GM12878 (cell line): Measurements from ENCODE around the gene BICC1. TPM values are rescaled to one million over a fixed set of nuclear protein-coding genes. Genes with fewer than 3 reads are reported as not detected.

ENCODE experiments used
- ATAC-seq: fragments of 200-7000 bp; cut with Tn5 transposase; 3 replicates; pipeline ENCODE4 v1.9.1; 2020; ENCODE audit warnings: mild to moderate bottlenecking, moderate library complexity
- BruUV-seq: library from RNA; stranded (reverse); fragments of 400-500 nt; replicated peaks from 2 replicates; lab custom pipeline; 2021; lab: Mats Ljungman, UMichigan
- CTCF ChIA-PET: fragments of 300-600 bp; sonication (Branson Sonifier 250); formaldehyde crosslinking; extraction: SDS; loops from one replicate; lab custom pipeline; 2021; ENCODE audit warnings: inconsistent platforms; lab: Yijun Ruan, JAX
- POLR2A ChIA-PET: fragments of 350-600 bp; formaldehyde crosslinking; extraction: SDS; loops from one replicate; lab custom pipeline; 2021; ENCODE audit warnings: inconsistent platforms; lab: Charles Lee
- RAD21 ChIA-PET: fragments of 300-600 bp; sonication (Branson Sonifier 250); formaldehyde crosslinking; loops from one replicate; lab custom pipeline; 2023; ENCODE audit warnings: antibody characterized with exemption; ENCODE audit not compliant: unreplicated experiment; lab: Charles Lee
- SMC1A ChIA-PET: fragments of 300-600 bp; sonication (Branson Sonifier 250); formaldehyde crosslinking; loops from one replicate; lab custom pipeline; 2023; ENCODE audit not compliant: unreplicated experiment, uncharacterized antibody; lab: Charles Lee
- DNase-seq: peaks from one replicate; pipeline ENCODE4 v3.0.0-alpha.2; 2011; ENCODE audit warnings: low read depth, low spot score
- FAIRE-seq: peaks from 3 replicates; lab custom pipeline; 2011; peaks lifted over from hg19 to GRCh38; lab: Jason Lieb, UNC
- H2AFZ ChIP-seq: 2 replicates; pipeline ENCODE4 v1.6.0; 2011; ENCODE audit warnings: low read depth, low read length, control low read depth; ENCODE audit not compliant: control insufficient read depth
- H3K27ac ChIP-seq: 2 replicates; pipeline ENCODE4 v1.5.1; 2011; ENCODE audit warnings: control low read depth; ENCODE audit not compliant: control insufficient read depth, insufficient read depth
- H3K27me3 ChIP-seq, 2 experiments: replicated peaks in 1 of 2; 2 replicates each; pipeline versions ENCODE4 v1.6.0 to v1.6.1; 2011; ENCODE audit warnings: low read length in 1 of 2; ENCODE audit not compliant: control insufficient read depth in 2 of 2, insufficient read depth in 2 of 2
- H3K36me3 ChIP-seq, 2 experiments: 2 replicates each; pipeline ENCODE4 v1.5.1; 2011; ENCODE audit warnings: low read length in 1 of 2; ENCODE audit not compliant: control insufficient read depth in 2 of 2, insufficient read depth in 2 of 2
- H3K4me1 ChIP-seq: 2 replicates; pipeline ENCODE4 v1.6.1; 2011; ENCODE audit warnings: mild to moderate bottlenecking, low read length, moderate library complexity, mixed read lengths; ENCODE audit not compliant: control insufficient read depth, insufficient read depth
- H3K4me2 ChIP-seq: 2 replicates; pipeline ENCODE4 v1.6.0; 2011; ENCODE audit warnings: control low read depth; ENCODE audit not compliant: control insufficient read depth, insufficient read depth
- H3K4me3 ChIP-seq: fragments of 200-600 bp; sonication (generic); 2 replicates; pipeline ENCODE4 v1.5.1; 2016
- H3K79me2 ChIP-seq: 2 replicates; pipeline ENCODE4 v1.6.0; 2011; ENCODE audit warnings: low read length; ENCODE audit not compliant: control insufficient read depth, insufficient read depth
- H3K9ac ChIP-seq: 2 replicates; pipeline ENCODE4 v1.8.0; 2011; ENCODE audit warnings: low read length, control low read depth, mixed read lengths; ENCODE audit not compliant: control insufficient read depth, insufficient read depth
- H3K9me3 ChIP-seq: replicated peaks from 3 replicates; pipeline ENCODE4 v1.5.1; 2011; ENCODE audit warnings: mild to moderate bottlenecking, low read length; ENCODE audit not compliant: control insufficient read depth, insufficient read depth
- H4K20me1 ChIP-seq: 2 replicates; pipeline ENCODE4 v1.6.0; 2011; ENCODE audit not compliant: control insufficient read depth, insufficient read depth
- ASH2L ChIP-seq: fragments of 300-600, 200-600 bp; sonication (generic); IDR thresholded peaks from 2 replicates; pipeline ENCODE4 v1.6.1; 2017; ENCODE audit warnings: low read depth, mild to moderate bottlenecking, borderline replicate concordance
- BACH1 ChIP-seq: fragments of 450-650 bp; IDR thresholded peaks from 2 replicates; pipeline ENCODE4 v1.6.1; 2017; ENCODE audit warnings: mild to moderate bottlenecking, borderline replicate concordance
- E2F4 ChIP-seq: IDR thresholded peaks from 2 replicates; pipeline ENCODE4 v1.6.1; 2012; ENCODE audit warnings: low read depth, low read length, improper control_type of control experiment
- EED ChIP-seq: sonication (generic); IDR thresholded peaks from 2 replicates; pipeline ENCODE4 v1.6.1; 2016; ENCODE audit warnings: antibody characterized with exemption, low read depth
- KDM1A ChIP-seq: fragments of 200-600 bp; sonication (generic); IDR thresholded peaks from 2 replicates; pipeline ENCODE4 v1.6.1; 2016; ENCODE audit warnings: borderline replicate concordance
- PAX5 ChIP-seq: IDR thresholded peaks from 2 replicates; pipeline ENCODE4 v1.6.1; 2011; ENCODE audit warnings: low read depth, low read length, borderline replicate concordance
- STAT3 ChIP-seq: IDR thresholded peaks from 2 replicates; pipeline ENCODE4 v1.6.1; 2011; ENCODE audit warnings: low read depth, low read length, improper control_type of control experiment
- ZBED1 ChIP-seq: IDR thresholded peaks from 2 replicates; pipeline ENCODE4 v1.6.1; 2016; ENCODE audit warnings: borderline replicate concordance
- ZNF24 ChIP-seq: fragments of 450-650 bp; IDR thresholded peaks from 2 replicates; pipeline ENCODE4 v1.6.1; 2017; ENCODE audit warnings: antibody characterized with exemption, mild to moderate bottlenecking
- WGBS: methylation state at CpG from one replicate; pipeline ENCODE4 v1.1.6; 2016; ENCODE audit warnings: low lambda C conversion rate; ENCODE audit not compliant: insufficient replicate concordance, insufficient coverage; ENCODE audit errors: missing lambda C conversion rate; 5-methylcytosine and 5-hydroxymethylcytosine counted together
- in situ Hi-C: fragments of 300-500 bp; cut with MboI; formaldehyde crosslinking; loops from 9 replicates; pipeline ENCODE4 v1.14.3; 2018; ENCODE audit warnings: mixed read lengths
- intact Hi-C: fragments of 100-400 bp; cut with micrococcal nuclease; formaldehyde crosslinking; loops from one replicate; pipeline ENCODE4 v1.14.2; 2022; ENCODE audit not compliant: unreplicated experiment
- polyA plus RNA-seq, 11 experiments: library from polyadenylated mRNA; depleted of rRNA in 4 of 11; unstranded in 6 of 11; stranded (reverse) in 5 of 11; fragments of >200 nt; fragmentation: Nextera tagmentation in 4 of 11; fragmentation: Illumina TruSeq in 1 of 11; extraction: Ambion mirVana in 4 of 11; extraction: Trizol in 1 of 11; gene quantifications; 1 replicate in 1 of 11; 2 replicates in 10 of 11; pipeline versions ENCODE4 v1.2.1 to v1.2.3, GENCODE V29; 2011 to 2016; ENCODE audit warnings: inconsistent platforms in 2 of 11, missing spikeins in 2 of 11, low read depth in 1 of 11
- total RNA-seq, 4 experiments: library from RNA; depleted of rRNA in 3 of 4; stranded (reverse); fragments of >200 nt in 3 of 4; fragmentation: Illumina TruSeq in 1 of 4; extraction: Trizol in 1 of 4; gene quantifications; 2 replicates each; pipeline versions ENCODE4 v1.2.1 to v1.2.3, GENCODE V29; 2013 to 2021
- TF ChIP-seq, protein P1 (sequence below): fragments of 450-650 bp; formaldehyde crosslinking; IDR thresholded peaks from 2 replicates; pipeline ENCODE4 v1.4.0; 2022; ENCODE audit warnings: mild to moderate bottlenecking, moderate library complexity
- TF ChIP-seq, protein P2 (sequence below): fragments of 450-650 bp; IDR thresholded peaks from 2 replicates; pipeline ENCODE4 v1.6.1; 2017; ENCODE audit warnings: mild to moderate bottlenecking
- TF ChIP-seq, protein P3 (sequence below): IDR thresholded peaks from 2 replicates; pipeline ENCODE4 v1.6.1; 2012; ENCODE audit warnings: improper control_type of control experiment, low read depth, low read length; ENCODE audit not compliant: insufficient replicate concordance

Gene BICC1
- total and polyA plus RNA-seq, 10 of the 15 experiments (the other 5 are each of a cell fraction or from before 2014, with no cell fraction given), result 0.01 to 0.10 (median 0.04) TPM; not detected in 5

DNA sequence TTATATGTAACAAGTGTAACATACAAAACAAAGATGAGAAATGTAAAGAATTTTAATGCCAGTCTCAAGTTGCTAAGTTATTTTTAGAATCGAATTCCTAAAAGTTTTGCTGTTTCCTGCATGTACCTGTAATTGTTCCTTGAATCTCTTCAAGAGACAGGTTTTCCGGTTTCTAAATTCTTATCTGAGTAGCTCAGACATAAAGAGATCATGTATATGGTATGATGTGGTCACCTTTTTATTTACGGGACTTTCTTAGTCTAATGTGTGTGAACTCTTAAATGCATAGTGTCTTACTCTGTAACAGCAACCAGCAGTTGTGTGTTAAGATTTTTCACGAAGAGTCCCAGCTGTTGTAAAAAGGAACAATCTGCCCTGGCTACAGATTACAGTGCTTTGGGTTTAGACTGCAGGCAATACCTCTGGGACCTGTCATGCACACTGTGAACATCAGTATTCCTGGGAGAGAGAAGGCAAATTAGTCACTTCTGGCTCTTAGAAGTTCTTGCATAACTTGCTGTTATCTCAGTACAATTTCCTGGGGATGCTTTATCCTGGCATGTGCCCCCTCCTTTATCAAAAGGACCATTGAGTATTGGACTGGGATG is 263.4 kb downstream of the BICC1 start:
- no peaks in the 10 kb centered on the region for H3K79me2 ChIP-seq
- no peaks in the 10 kb centered on the region for H3K4me1 ChIP-seq
- no TSS peak for BruUV-seq
- no peak for FAIRE-seq
- in situ Hi-C loops (no loop called here), intact Hi-C loops (loop anchor here (10.0 kb wide), 1 partner anchor 241 kb away; no protein-coding TSS in a partner anchor)
- H3K27me3 ChIP-seq, result no peaks in the 10 kb centered on the region
- ATAC-seq, result no peak
- no peak overlapping the region for H3K9ac ChIP-seq
- no peak overlapping the region for H3K4me2 ChIP-seq
- ChIA-PET CTCF (interaction anchor here (0.7 to 1.3 kb wide), 6 partner anchors 8 to 477 kb away, joined by 3 to 6 read pairs (median 4); no protein-coding TSS in a partner anchor), SMC1A (interaction anchor here (0.6 to 1.7 kb wide), 3 partner anchors 12 to 365 kb away, joined by 3 to 4 read pairs (median 3); no protein-coding TSS in a partner anchor), POLR2A (no interaction called here), RAD21 (interaction anchor here (1.5 to 1.8 kb wide), 2 partner anchors 176 to 245 kb away, joined by 3 to 4 read pairs; no protein-coding TSS in a partner anchor)
- no peak overlapping the region for H3K27ac ChIP-seq
- H2AFZ ChIP-seq, result no peak overlapping the region
- H3K9me3 ChIP-seq, result no peaks in the 10 kb centered on the region
- no peaks in the 10 kb centered on the region for H3K36me3 ChIP-seq
- no peak overlapping the region for H3K4me3 ChIP-seq
- H4K20me1 ChIP-seq, result no peaks in the 10 kb centered on the region
- 26% methylated on average over 4 of the region's 4 CpGs for WGBS
- DNase-seq, result no peak
- no peak for TF ChIP-seq STAT3
- no peak for TF ChIP-seq ZBED1
- TF ChIP-seq, protein P1, sequence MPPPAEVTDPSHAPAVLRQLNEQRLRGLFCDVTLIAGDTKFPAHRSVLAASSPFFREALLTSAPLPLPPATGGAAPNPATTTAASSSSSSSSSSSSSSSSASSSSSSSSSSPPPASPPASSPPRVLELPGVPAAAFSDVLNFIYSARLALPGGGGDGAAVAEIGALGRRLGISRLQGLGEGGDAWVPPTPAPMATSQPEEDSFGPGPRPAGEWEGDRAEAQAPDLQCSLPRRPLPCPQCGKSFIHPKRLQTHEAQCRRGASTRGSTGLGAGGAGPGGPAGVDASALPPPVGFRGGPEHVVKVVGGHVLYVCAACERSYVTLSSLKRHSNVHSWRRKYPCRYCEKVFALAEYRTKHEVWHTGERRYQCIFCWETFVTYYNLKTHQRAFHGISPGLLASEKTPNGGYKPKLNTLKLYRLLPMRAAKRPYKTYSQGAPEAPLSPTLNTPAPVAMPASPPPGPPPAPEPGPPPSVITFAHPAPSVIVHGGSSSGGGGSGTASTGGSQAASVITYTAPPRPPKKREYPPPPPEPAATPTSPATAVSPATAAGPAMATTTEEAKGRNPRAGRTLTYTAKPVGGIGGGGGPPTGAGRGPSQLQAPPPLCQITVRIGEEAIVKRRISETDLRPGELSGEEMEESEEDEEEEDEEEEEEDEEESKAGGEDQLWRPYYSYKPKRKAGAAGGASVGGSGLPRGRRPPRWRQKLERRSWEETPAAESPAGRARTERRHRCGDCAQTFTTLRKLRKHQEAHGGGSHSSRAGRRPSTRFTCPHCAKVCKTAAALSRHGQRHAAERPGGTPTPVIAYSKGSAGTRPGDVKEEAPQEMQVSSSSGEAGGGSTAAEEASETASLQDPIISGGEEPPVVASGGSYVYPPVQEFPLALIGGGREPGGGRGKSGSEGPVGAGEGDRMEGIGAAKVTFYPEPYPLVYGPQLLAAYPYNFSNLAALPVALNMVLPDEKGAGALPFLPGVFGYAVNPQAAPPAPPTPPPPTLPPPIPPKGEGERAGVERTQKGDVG, result no peak
- TF ChIP-seq, protein P2, sequence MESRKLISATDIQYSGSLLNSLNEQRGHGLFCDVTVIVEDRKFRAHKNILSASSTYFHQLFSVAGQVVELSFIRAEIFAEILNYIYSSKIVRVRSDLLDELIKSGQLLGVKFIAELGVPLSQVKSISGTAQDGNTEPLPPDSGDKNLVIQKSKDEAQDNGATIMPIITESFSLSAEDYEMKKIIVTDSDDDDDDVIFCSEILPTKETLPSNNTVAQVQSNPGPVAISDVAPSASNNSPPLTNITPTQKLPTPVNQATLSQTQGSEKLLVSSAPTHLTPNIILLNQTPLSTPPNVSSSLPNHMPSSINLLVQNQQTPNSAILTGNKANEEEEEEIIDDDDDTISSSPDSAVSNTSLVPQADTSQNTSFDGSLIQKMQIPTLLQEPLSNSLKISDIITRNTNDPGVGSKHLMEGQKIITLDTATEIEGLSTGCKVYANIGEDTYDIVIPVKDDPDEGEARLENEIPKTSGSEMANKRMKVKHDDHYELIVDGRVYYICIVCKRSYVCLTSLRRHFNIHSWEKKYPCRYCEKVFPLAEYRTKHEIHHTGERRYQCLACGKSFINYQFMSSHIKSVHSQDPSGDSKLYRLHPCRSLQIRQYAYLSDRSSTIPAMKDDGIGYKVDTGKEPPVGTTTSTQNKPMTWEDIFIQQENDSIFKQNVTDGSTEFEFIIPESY, result no peak
- no peak for TF ChIP-seq E2F4
- no peak for TF ChIP-seq PAX5
- TF ChIP-seq, protein P3, sequence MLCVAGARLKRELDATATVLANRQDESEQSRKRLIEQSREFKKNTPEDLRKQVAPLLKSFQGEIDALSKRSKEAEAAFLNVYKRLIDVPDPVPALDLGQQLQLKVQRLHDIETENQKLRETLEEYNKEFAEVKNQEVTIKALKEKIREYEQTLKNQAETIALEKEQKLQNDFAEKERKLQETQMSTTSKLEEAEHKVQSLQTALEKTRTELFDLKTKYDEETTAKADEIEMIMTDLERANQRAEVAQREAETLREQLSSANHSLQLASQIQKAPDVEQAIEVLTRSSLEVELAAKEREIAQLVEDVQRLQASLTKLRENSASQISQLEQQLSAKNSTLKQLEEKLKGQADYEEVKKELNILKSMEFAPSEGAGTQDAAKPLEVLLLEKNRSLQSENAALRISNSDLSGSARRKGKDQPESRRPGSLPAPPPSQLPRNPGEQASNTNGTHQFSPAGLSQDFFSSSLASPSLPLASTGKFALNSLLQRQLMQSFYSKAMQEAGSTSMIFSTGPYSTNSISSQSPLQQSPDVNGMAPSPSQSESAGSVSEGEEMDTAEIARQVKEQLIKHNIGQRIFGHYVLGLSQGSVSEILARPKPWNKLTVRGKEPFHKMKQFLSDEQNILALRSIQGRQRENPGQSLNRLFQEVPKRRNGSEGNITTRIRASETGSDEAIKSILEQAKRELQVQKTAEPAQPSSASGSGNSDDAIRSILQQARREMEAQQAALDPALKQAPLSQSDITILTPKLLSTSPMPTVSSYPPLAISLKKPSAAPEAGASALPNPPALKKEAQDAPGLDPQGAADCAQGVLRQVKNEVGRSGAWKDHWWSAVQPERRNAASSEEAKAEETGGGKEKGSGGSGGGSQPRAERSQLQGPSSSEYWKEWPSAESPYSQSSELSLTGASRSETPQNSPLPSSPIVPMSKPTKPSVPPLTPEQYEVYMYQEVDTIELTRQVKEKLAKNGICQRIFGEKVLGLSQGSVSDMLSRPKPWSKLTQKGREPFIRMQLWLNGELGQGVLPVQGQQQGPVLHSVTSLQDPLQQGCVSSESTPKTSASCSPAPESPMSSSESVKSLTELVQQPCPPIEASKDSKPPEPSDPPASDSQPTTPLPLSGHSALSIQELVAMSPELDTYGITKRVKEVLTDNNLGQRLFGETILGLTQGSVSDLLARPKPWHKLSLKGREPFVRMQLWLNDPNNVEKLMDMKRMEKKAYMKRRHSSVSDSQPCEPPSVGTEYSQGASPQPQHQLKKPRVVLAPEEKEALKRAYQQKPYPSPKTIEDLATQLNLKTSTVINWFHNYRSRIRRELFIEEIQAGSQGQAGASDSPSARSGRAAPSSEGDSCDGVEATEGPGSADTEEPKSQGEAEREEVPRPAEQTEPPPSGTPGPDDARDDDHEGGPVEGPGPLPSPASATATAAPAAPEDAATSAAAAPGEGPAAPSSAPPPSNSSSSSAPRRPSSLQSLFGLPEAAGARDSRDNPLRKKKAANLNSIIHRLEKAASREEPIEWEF, result no peak
- TF ChIP-seq KDM1A, result no peak
- TF ChIP-seq ZNF24, result no peak
- no peak for TF ChIP-seq BACH1
- no peak for TF ChIP-seq ASH2L
- no peak for TF ChIP-seq EED
